HG03280 (cell line): ENCODE measurements around the gene COL27A1.
"Not testable (repeated sequence)": the region's sequence is repeated elsewhere in the genome, so short reads cannot be mapped to it uniquely, and the experiment has no call there.

Experiments used
- ATAC-seq: cut with Tn5 transposase; IDR thresholded peaks from one replicate; pipeline ENCODE4 v1.9.1; 2021; ENCODE audit warnings: mild to moderate bottlenecking, moderate library complexity; ENCODE audit not compliant: unreplicated experiment

The COL27A1 gene

DNA sequence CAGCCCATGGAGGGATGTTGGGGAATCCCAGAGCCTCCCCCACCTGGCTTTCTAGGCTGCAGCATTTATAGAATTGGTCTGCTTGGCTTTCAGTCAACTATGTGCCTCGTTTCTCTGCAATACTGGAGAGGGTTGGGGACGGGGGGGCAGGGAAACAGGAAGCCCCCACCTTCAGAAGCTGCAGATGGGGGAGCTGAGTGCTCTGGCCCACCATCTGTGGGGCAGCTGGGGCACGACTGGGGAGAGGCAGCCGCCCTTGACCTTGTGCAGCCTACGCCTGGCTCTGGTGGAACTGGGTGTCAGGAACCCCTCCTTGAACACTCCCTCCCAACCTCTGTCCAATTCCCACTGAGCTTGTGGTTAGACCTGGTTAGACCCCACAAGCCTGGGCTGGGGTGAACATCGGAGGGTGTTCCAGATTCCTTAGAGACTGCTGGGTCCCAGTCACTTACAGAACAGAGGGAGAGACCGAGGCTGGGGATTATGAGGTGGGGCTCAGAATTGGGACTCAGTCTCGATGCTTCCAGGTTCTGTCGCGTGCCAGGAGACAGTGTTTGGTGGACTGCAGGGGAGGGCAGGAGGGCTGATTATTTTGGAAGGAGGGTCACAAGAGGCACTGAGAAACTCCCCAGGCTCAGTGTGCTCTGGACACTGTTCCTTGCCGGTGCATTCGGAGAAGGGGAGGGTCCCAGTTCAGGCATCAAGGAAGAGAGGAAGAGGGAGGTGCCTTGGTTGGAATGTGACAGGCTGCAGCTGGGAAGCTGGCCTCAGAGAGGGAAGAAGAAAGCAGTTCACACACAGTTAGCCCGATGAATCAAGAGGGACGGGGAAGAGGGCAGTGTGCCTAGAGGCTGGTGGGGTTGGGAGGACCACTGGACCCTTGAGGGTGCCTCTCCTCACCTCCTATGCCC lies 25.6 kb downstream of the COL27A1 start:
- ATAC-seq: no peak

- no peak for ATAC-seq
These were observed 26.5 kb downstream of the COL27A1 start for GRCh38 chr9:114181607-114182409.

DNA sequence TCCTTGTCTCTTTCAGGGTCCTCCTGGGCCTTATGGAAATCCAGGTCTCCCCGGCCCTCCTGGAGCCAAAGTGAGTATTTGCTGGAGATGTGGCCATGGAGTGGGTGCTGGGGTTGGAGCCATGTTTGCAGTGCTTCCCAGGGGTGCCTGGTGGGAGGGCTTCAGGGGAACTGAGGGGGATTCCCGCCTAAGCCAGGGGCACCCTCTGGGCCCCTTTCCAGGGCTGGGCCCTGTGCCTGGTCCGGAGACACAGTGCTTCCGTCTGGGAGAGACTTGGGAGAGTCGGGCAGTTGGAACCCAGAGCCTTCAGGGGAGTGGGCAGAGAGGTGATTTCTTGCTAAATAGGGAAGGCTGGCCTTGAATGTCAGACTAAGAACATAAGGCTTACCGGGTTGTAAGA lies 27.7 kb downstream of the COL27A1 start:
- no peak for ATAC-seq

DNA sequence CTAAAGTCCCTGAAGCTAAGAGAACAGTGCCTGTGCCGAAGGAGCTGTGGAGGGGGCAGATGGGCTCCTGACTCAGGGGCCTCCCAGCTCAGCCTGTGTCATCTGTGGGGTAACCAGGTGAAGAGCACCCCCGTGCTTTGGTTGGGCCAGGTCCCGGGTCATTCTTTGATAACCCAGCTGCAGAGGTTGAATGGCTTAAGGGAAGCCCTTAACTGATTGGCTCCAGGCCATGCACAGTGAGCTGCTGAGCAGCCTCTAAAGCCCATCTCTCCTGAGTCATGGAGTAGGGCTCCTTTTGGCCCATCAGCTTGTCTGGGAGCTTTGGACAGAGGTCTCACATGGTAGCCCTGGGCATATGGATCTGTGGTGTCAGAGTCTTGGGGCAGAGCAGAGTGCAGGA lies 28.7 kb downstream of the COL27A1 start:
- no peak for ATAC-seq

GRCh38 chr9:114184866-114185265 lies 29.5 kb downstream of the COL27A1 start:
- ATAC-seq: no peak

DNA sequence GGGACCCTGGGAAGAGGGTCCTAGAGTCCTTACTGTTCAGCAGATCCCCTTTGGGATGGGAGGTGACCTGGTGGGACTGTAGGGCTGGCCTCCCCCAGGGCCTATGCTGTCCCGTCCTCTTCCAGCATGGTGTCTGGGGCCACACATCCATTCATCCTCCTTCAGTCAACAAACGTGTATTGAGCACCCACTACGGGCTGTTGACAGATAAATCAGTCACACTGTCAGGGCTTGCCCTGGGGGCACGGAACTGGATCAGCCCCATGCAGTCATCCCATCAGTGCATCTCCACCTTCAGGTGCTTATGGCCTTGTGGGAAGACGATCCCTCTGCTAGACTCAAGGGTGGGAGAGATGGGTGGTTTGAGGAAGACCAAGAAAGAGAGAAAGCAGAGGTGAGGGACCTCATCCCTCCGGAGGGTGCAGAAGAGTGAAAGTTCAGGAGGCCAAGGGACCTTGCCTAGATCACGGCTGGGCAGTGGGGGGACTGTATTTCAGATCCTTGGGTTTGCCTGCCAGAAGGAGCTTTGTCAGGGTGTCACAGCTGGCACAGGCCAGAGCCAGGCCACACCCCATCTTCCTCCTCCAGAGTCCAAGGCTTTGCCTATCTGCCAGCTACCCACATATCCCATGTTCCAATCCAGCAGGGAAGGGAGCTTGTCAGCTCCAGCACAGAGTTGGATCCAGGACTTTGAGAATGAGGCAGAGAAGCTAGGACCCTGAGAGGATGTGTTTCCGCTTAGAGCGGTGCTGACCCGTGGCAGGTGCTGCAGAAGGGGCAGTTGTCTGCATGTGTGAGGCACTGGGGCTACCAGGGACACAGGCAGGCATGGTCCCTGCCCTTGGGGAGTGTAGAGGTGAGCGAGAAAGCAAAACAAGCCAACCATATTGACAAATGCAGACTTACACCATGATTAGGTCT lies 30.5 kb downstream of the COL27A1 start:
- ATAC-seq: no peak

DNA sequence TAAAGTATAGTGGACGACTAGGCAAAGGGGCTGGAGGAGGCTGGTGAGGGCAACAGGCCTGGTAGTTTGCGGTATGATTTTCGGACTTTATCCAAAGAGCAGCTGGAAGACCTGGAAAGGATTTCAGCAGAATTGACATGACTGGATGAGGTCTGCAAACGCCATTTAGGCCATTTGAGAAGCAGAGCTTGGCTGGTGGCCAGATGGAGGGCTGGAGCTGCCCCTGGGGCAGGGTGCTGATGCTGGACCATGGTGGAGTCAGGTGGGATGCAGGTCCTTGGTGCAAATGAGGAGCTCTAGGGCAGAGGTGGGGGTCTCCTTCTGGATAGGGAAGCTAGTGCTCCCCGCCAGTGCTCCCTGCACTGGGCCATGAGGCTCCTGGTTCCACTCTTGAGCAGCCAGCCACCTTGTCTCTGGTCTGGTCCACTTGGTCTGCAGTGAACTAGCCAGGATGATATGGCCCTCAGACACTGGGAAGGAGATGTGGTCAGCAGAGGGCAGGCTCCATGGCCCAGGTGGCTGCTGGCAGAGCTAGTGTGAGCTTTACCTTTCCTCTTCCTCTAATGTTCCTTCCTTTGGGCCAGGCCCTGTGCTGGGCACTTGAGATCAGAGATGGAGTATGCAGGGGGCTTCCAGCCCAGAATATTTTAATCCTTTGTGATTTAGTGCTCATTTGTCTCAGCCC lies 31.4 kb downstream of the COL27A1 start:
- ATAC-seq: no peak

GRCh38 chr9:114187827-114188226 lies 32.5 kb downstream of the COL27A1 start:
- ATAC-seq: no peak

GRCh38 chr9:114189823-114190562 lies 34.7 kb downstream of the COL27A1 start:
- no peak for ATAC-seq

DNA sequence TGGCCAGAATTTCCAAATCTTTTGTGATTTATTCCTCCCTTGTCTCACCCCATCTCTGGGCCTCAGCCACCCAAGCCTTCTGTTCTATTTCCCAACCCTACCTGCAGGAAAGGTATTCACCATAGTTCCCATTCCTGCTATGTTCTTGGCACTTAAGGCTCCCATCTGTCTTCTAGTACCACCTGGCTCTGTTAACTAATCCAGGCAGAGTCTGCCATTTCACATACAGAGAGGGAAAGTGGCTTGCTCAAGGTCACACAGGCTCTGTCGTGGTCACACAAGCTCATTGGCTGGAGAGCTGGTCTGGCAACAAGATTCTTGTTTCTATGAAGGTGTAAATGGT lies 35.2 kb downstream of the COL27A1 start:
- no peak for ATAC-seq

DNA sequence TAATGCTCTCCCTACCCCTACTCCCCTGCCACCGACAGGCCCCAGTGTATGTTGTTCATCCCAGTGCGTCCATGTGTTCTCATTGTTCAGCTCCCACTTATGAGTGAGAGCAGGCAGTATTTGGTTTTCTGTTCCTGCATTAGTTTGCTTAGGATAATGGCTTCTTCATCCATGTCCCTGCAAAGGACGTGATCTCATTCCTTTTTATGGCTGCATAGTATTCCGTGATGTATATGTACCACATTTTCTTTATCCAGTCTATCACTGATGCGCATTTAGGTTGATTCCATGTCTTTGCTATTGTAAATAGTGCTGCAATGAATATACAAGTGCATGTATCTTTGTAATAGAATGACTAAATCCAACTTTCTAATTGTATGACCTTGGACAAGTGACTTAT lies 36.1 kb downstream of the COL27A1 start:
- not testable (repeated sequence) for ATAC-seq

DNA sequence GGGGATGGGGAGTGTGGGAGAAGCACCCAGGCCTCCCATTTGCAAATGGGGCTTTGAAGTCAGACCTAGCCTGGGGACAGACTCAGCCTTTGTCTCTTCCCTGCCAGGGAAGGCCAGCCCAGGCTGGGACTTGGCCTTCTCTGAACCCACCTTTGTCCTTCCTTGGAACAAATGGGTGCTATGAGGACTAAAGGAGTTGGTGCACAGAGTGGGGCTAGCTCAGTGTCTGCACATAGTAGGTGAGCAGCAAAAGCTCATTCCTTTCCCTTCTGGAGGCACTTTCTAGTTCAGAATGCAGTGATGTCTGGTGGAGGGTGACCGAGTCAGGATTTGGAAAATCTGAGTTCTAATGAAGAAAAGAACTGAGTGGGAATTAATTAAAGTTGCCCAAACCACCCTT lies 37.2 kb downstream of the COL27A1 start:
- no peak for ATAC-seq

- no peak for ATAC-seq
These were observed 37.8 kb downstream of the COL27A1 start for GRCh38 chr9:114193090-114193489.

DNA sequence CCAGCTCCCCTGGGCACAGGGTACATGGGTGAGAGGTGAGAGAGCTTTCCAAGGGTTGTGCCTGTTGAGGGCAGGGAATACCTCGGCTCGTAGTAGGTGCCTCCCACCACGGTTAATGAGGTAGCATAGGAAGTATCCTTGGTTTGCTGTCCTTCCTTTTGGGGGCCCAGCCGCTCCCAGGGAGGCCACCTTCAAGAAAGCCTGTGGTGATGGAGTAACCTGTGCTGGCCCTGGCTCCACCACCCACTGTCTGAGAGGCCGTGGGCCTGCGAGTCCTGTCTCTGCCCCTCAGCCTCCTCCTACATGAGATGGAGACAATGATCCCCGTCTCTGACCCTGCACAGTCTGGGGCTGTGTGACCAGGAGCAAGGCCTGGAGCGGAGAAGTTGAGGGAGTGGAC lies 40.8 kb downstream of the COL27A1 start:
- ATAC-seq: no peak

GRCh38 chr9:114196979-114197622 lies 41.8 kb downstream of the COL27A1 start:
- no peak for ATAC-seq

- no peak for ATAC-seq
These were observed 43.1 kb downstream of the COL27A1 start for GRCh38 chr9:114198249-114199040.

DNA sequence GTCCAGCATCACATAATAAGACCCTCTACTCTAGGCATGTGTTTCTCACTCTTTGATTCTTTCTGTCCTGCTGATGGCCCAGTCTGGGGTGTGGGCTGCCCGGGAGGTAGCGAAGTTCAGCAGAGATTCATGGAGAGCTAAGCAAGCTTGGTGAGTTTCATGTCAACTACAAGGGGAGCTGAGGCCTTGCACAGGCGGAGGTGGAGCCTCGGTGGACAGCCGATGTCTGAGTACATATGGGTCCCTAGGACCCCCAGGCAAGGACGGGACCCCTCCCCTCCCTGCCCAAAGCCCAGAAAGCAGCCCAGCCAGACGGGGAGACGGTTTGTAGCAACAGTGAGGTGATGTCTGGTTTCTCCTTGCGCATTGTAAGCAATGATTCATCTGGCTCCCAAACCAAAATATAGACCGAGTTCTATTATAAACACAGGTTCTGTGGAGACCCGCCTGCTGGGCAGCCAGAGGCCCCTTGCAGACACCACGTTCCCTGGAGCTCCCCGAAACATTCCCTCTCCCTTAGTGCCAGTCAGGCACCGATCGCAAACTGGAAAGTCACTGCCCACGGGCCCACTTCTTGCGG lies 45.5 kb downstream of the COL27A1 start:
- no peak for ATAC-seq

DNA sequence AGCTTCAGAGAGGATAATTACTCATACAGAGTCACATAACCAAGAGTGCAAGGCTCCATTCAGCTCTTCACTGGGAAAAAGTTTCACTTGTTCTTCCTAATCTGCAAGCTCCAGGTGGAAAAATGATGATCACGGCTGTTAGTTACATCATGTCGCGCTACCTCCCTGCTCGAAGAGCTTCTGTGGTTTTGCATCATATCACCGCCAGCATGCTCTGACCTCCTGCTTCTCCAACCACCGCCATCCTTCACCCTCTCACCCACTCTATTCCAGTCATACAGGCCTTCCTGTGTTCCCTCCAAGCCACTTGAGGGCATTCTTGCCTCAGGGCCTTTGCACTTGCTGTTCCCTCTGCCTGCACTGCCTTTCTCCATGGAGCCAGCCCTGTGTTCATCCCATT lies 47.1 kb downstream of the COL27A1 start:
- ATAC-seq: no peak
